ENCODE data around the gene PAPPA2.
"Not testable (repeated sequence)": the region's sequence is repeated elsewhere in the genome, so short reads cannot be mapped to it uniquely, and the experiment has no call there.

PAPPA2 gene

DNA sequence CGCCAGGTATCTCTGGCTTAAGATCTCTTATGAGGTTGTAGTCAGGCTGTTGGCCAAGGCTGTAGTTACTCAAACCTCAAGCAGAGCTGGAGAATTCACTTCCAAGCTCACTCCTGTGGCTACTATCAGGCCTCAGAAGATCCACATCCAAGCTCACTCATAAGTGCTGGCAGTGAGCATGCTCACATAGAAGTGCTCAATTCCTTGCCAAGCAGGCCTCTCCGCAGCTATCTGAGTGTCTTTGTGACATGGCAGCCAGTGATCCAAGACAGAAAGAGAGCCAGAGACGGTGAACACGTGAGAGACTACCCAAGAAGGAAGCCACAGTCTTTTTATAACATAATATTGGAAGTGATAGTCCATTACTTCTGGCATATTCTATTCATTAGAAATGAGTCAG, 278.2 kb downstream of the PAPPA2 start:
- Histone ChIP-seq H3K4me1 (ENCODE audit: control insufficient read depth, insufficient read depth, low read length) (peaks cover 2% of the 10 kb centered on the region), H3K36me3 (ENCODE audit: control insufficient read depth, insufficient read depth, low read length) (no peaks in the 10 kb centered on the region), H3K9ac (ENCODE audit: low read length) (no peak overlapping the region), H3K27ac (ENCODE audit: low read depth, low read length) (no peak overlapping the region), H3K27me3 (ENCODE audit: control insufficient read depth, insufficient read depth, low read length) (no peaks in the 10 kb centered on the region), H3K4me3 (ENCODE audit: low read length) (no peak overlapping the region)

DNA sequence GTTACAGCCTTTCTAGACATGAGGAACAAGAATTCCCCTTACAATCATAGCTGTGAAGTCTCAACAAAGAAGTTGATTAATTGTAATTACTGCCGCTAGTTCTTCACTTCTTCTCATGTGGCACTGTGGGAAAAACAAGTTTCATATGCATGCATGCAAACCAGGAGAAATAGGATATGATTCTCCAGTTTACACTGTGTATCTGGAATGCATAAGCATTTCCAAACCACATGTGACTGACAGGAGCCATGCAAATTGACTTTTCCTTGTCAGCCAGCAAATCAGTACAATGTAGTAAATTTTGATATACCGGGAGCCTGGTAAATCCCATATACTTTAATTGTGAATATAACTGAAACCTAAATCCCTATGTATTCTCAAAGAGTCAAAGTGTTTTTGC, 279.3 kb downstream of the PAPPA2 start:
- H3K9ac ChIP-seq (ENCODE audit: low read length), result no peak overlapping the region
- no peaks in the 10 kb centered on the region for H3K36me3 ChIP-seq (ENCODE audit: control insufficient read depth, insufficient read depth, low read length)
- no peak overlapping the region for H3K27ac ChIP-seq (ENCODE audit: low read depth, low read length)
- no peaks in the 10 kb centered on the region for H3K27me3 ChIP-seq (ENCODE audit: control insufficient read depth, insufficient read depth, low read length)
- peaks cover 2% of the 10 kb centered on the region for H3K4me1 ChIP-seq (ENCODE audit: control insufficient read depth, insufficient read depth, low read length)
- H3K4me3 ChIP-seq (ENCODE audit: low read length), result no peak overlapping the region

DNA sequence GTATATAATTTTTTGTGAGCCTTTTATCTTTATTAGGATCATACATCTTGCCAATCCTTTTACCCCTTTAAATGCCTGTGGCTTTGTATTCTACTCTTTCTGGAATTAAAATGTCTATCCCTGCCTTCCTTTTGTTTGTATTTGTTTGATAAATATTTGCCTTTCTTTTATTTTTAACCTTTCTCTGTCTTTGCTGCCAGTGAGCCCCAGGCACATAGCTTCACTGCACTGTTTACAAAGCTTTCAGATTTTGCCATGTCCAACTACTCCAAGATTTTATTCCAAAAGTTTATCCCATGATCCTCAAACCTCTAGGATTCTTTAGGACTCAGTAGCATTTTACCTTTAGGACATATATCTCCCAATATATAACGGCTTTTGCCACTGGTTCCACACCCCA, 281.2 kb downstream of the PAPPA2 start:
- Histone ChIP-seq H3K9ac (ENCODE audit: low read length) (no peak overlapping the region), H3K4me3 (ENCODE audit: low read length) (no peak overlapping the region), H3K4me1 (ENCODE audit: control insufficient read depth, insufficient read depth, low read length) (no peaks in the 10 kb centered on the region), H3K27me3 (ENCODE audit: control insufficient read depth, insufficient read depth, low read length) (no peaks in the 10 kb centered on the region), H3K36me3 (ENCODE audit: control insufficient read depth, insufficient read depth, low read length) (no peaks in the 10 kb centered on the region), H3K27ac (ENCODE audit: low read depth, low read length) (no peak overlapping the region)

DNA sequence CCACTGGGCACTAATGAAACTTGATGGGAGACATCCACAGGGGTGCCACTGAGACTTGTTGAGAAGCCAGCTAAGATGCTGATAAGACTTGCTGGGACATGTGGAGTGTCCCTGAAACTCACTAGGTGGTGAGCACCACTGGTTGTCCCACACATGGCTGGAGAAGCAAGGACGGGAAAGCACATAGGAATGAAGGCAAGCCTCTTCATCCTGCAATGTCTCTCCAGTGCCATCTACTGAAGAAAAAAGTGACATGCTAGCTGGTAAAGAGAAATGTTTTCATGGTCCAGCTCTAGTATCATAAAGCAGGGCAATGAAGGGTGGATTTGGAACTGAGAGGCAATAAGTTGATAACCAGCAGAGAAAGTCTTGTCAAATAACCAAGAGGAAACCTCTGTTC, 283.0 kb downstream of the PAPPA2 start:
- H3K36me3 ChIP-seq (ENCODE audit: control insufficient read depth, insufficient read depth, low read length), result no peaks in the 10 kb centered on the region
- H3K27me3 ChIP-seq (ENCODE audit: control insufficient read depth, insufficient read depth, low read length), result no peaks in the 10 kb centered on the region
- no peak overlapping the region for H3K9ac ChIP-seq (ENCODE audit: low read length)
- H3K4me3 ChIP-seq (ENCODE audit: low read length), result no peak overlapping the region
- H3K27ac ChIP-seq (ENCODE audit: low read depth, low read length), result no peak overlapping the region
- no peaks in the 10 kb centered on the region for H3K4me1 ChIP-seq (ENCODE audit: control insufficient read depth, insufficient read depth, low read length)

DNA sequence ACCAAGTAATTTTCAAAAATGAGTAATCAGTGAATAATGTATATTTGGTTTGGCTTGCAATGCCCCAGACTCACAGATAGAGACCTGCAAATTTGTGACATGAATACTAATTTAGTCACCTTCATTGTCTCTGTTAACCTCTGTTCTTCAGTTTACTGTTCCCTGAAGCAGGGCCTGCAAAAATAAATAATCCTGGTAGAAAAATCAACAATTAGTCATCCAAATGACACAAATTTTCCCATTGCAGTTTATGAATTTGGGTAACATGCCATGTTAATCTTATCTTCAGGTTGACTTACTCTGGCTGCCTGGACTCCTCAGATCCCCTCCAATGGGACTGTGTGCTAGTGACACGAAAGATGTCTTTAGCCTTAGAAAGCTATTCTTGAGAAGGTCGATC, 289.5 kb downstream of the PAPPA2 start:
- Histone ChIP-seq H3K27ac (ENCODE audit: low read depth, low read length) (no peak overlapping the region), H3K4me1 (ENCODE audit: control insufficient read depth, insufficient read depth, low read length) (no peaks in the 10 kb centered on the region), H3K27me3 (ENCODE audit: control insufficient read depth, insufficient read depth, low read length) (no peaks in the 10 kb centered on the region), H3K36me3 (ENCODE audit: control insufficient read depth, insufficient read depth, low read length) (no peaks in the 10 kb centered on the region), H3K4me3 (ENCODE audit: low read length) (no peak overlapping the region), H3K9ac (ENCODE audit: low read length) (no peak overlapping the region)

DNA sequence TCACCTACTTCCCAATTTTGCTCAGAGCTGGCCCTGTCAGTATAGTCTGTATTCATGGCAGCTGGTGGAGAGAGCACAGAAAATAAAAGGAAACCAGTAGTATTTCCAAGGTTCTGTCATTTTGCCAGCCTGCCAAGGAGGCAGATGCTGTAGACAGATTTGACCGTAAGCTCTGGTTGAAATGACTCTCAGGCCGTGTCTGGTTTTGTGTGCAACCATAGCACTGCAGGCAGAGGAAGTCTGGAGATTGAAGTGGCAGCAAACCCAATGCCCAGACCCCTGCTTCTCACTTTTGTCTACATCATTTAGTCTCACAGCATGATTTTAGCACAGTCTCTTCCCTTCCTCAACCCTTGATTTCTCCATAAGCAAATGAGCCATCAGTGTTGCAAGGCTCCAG, 291.7 kb downstream of the PAPPA2 start:
- Histone ChIP-seq H3K4me3 (ENCODE audit: low read length) (no peak overlapping the region), H3K27ac (ENCODE audit: low read depth, low read length) (no peak overlapping the region), H3K27me3 (ENCODE audit: control insufficient read depth, insufficient read depth, low read length) (no peaks in the 10 kb centered on the region), H3K4me1 (ENCODE audit: control insufficient read depth, insufficient read depth, low read length) (no peaks in the 10 kb centered on the region), H3K36me3 (ENCODE audit: control insufficient read depth, insufficient read depth, low read length) (no peaks in the 10 kb centered on the region), H3K9ac (ENCODE audit: low read length) (no peak overlapping the region)

DNA sequence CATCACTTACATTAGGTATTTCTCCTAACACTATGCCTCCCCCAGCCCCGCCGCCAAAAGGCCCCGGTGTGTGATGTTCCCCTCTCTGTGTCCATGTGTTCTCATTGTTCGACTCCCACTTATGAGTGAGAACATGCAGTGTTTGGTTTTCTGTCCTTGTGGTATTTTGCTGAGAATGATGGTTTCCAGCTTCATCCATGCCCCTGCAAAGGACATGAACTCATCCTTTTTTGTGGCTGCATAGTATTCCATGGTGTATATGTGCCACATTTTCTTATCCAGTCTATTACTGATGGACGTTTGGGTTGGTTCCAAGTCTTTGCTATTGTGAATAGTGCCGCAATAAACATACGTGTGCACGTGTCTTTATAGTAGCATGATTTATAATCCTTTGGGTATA, 293.8 kb downstream of the PAPPA2 start:
- H3K9ac ChIP-seq (ENCODE audit: low read length); H3K4me3 ChIP-seq (ENCODE audit: low read length); H3K36me3 ChIP-seq (ENCODE audit: control insufficient read depth, insufficient read depth, low read length); H3K27me3 ChIP-seq (ENCODE audit: control insufficient read depth, insufficient read depth, low read length); H3K4me1 ChIP-seq (ENCODE audit: control insufficient read depth, insufficient read depth, low read length); H3K27ac ChIP-seq (ENCODE audit: low read depth, low read length): not testable (repeated sequence)

DNA sequence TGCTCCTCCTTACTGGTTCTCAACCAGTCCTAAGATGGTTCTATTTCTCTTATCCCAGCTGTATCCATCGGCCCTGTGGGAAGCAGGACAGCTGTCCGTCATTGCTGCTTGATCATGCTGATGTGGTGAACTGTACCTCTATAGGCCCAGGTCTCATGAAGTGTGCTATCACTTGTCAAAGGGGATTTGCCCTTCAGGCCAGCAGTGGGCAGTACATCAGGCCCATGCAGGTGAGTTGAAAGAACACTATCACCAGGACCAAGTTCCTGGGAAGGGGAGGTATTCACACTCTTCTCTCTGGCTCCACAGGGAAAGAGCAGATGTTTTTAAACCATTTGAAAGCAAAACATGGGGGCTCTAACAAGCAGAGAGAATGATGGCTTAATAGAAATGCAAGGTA, 302.6 kb downstream of the PAPPA2 start:
- Histone ChIP-seq H3K4me1 (ENCODE audit: control insufficient read depth, insufficient read depth, low read length) (no peaks in the 10 kb centered on the region), H3K27ac (ENCODE audit: low read depth, low read length) (no peak overlapping the region), H3K9ac (ENCODE audit: low read length) (no peak overlapping the region)

DNA sequence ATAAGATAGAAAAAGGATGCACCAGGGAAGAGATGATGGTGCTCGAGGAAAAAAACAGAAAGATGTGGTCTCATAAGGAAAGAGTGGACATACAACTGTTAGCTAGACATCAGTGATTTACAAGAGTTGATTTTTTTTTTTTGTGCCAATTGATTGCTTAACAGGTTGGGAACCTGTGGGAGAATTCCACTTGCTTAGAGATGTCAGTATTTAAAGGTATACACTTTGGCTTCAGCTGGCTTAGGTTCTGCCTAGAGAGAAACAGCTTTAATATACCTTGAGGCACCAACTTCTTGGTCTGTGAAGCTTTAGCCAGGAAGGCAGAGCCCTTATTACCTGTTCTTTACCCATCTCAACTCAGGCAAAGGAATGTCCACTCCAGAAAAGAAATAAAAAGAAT, 303.8 kb downstream of the PAPPA2 start:
- Histone ChIP-seq H3K9ac (ENCODE audit: low read length) (no peak overlapping the region), H3K27ac (ENCODE audit: low read depth, low read length) (no peak overlapping the region), H3K4me3 (ENCODE audit: low read length) (no peak overlapping the region), H3K36me3 (ENCODE audit: control insufficient read depth, insufficient read depth, low read length) (no peaks in the 10 kb centered on the region), H3K27me3 (ENCODE audit: control insufficient read depth, insufficient read depth, low read length) (no peaks in the 10 kb centered on the region), H3K4me1 (ENCODE audit: control insufficient read depth, insufficient read depth, low read length) (no peaks in the 10 kb centered on the region)

More for the DNA sequence above, 302.6 kb downstream of the PAPPA2 start:
- Histone ChIP-seq H3K36me3 (ENCODE audit: control insufficient read depth, insufficient read depth, low read length) (no peaks in the 10 kb centered on the region), H3K27me3 (ENCODE audit: control insufficient read depth, insufficient read depth, low read length) (no peaks in the 10 kb centered on the region), H3K4me3 (ENCODE audit: low read length) (no peak overlapping the region)

DNA sequence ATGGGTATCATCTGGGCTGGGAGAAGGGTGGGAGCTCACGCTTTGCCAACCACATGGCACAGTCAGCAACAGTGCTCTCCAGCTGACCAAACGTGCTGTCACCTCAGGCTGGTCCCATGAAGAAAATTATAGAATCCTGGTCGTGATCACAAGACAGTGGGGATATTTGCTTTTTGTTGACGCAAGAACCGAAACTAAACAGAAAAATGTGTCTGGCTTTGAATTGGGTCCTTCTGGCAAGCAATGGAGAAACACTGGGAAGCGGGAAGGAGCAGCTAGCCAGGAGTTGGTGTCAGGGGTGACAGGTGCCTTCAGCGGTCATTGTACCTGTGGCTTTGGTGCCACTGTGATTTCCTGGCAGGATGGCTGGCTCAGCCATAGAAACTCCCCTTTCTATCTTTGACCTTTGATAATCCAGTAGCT, 304.8 kb downstream of the PAPPA2 start:
- no peak overlapping the region for H3K27ac ChIP-seq (ENCODE audit: low read depth, low read length)
- no peak overlapping the region for H3K4me3 ChIP-seq (ENCODE audit: low read length)
- H3K27me3 ChIP-seq (ENCODE audit: control insufficient read depth, insufficient read depth, low read length), result no peaks in the 10 kb centered on the region
- H3K9ac ChIP-seq (ENCODE audit: low read length), result no peak overlapping the region
- H3K4me1 ChIP-seq (ENCODE audit: control insufficient read depth, insufficient read depth, low read length), result no peaks in the 10 kb centered on the region
- no peaks in the 10 kb centered on the region for H3K36me3 ChIP-seq (ENCODE audit: control insufficient read depth, insufficient read depth, low read length)

DNA sequence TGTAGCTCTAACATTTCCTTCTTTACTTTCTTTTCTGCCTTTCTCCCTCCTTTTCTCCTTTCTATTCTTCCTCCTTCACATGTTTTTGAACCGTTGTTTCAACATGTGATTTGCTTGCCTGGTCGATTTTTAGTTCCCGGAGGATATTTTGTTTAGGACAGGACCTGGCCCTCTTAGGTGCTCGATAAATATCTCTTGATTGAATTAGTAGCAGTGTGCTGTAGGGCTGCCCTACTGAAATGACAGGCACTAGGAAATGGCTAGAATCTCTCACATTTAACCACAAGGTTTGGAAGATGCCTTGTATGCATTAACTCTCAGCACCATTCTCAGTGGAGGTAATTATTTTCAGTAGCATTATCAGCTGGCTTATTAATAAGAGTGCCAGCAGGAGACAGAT, 305.6 kb downstream of the PAPPA2 start:
- Histone ChIP-seq H3K4me1 (ENCODE audit: control insufficient read depth, insufficient read depth, low read length) (no peaks in the 10 kb centered on the region), H3K36me3 (ENCODE audit: control insufficient read depth, insufficient read depth, low read length) (no peaks in the 10 kb centered on the region), H3K27ac (ENCODE audit: low read depth, low read length) (no peak overlapping the region), H3K4me3 (ENCODE audit: low read length) (no peak overlapping the region), H3K27me3 (ENCODE audit: control insufficient read depth, insufficient read depth, low read length) (no peaks in the 10 kb centered on the region), H3K9ac (ENCODE audit: low read length) (no peak overlapping the region)

DNA sequence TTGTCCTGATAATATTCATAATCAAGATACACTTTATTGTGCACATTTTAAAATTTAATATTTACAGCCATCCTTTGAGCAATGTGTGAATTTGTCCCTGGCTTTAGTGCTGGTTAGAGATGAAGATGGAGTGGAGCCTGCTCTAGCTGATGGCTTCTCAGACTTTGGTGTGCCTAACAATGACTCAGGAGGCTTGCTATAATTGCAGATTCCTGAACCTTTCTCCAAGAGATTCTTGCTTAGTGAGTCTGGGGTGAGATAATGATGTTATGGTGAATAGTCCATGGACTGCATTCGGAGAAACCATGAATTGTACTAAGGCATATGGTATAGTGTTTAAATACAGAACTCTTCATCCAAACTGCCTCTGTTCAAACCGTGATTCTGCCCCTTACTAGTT, 307.1 kb downstream of the PAPPA2 start:
- no peaks in the 10 kb centered on the region for H3K4me1 ChIP-seq (ENCODE audit: control insufficient read depth, insufficient read depth, low read length)

DNA sequence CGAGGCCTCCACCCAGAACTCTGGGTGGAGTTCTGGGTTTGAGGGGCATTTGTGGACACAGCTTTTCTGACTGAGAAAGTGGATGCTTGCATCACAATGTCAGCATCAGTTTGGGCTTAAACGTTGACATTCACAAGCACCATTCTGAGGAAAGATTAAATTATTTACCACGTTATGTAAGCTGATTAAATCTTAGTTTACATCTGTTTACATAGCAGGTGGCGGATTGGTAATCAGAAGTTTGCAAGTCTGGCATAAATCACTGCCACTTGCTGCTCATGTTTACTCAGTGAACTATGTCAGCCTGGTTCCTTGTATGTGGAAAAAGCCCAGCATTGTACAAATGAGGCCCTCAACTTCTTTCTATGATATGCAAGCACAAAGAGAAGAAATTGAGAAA, 310.1 kb downstream of the PAPPA2 start:
- Histone ChIP-seq H3K4me1 (ENCODE audit: control insufficient read depth, insufficient read depth, low read length) (no peaks in the 10 kb centered on the region), H3K36me3 (ENCODE audit: control insufficient read depth, insufficient read depth, low read length) (no peaks in the 10 kb centered on the region), H3K4me3 (ENCODE audit: low read length) (no peak overlapping the region), H3K27ac (ENCODE audit: low read depth, low read length) (no peak overlapping the region), H3K9ac (ENCODE audit: low read length) (no peak overlapping the region), H3K27me3 (ENCODE audit: control insufficient read depth, insufficient read depth, low read length) (no peaks in the 10 kb centered on the region)

More for the DNA sequence above, 307.1 kb downstream of the PAPPA2 start:
- H3K9ac ChIP-seq (ENCODE audit: low read length), result no peak overlapping the region
- H3K27me3 ChIP-seq (ENCODE audit: control insufficient read depth, insufficient read depth, low read length), result no peaks in the 10 kb centered on the region
- no peak overlapping the region for H3K4me3 ChIP-seq (ENCODE audit: low read length)
- H3K36me3 ChIP-seq (ENCODE audit: control insufficient read depth, insufficient read depth, low read length), result no peaks in the 10 kb centered on the region
- H3K27ac ChIP-seq (ENCODE audit: low read depth, low read length), result no peak overlapping the region

DNA sequence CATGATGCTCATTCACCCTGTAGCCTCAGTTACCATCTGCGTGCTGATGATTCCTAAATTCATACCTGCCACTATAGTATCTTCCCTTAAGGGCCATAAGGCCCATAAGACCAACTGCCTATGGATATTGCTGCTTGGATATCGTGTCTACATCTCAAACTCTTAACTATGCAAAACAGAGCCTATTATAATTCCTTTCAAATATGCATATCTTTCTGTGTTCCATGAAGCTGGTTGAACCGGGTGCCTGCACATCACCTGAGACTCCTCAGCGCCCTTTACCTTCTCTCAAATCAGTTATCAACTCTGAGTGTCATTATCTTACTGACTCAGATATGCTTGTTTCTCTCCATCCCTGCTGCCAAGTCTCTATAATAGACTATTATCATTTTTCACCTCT, 311.2 kb downstream of the PAPPA2 start:
- H3K4me1 ChIP-seq (ENCODE audit: control insufficient read depth, insufficient read depth, low read length), result no peaks in the 10 kb centered on the region
- H3K36me3 ChIP-seq (ENCODE audit: control insufficient read depth, insufficient read depth, low read length), result no peaks in the 10 kb centered on the region
- H3K27ac ChIP-seq (ENCODE audit: low read depth, low read length), result no peak overlapping the region
- H3K9ac ChIP-seq (ENCODE audit: low read length), result no peak overlapping the region
- no peaks in the 10 kb centered on the region for H3K27me3 ChIP-seq (ENCODE audit: control insufficient read depth, insufficient read depth, low read length)
- H3K4me3 ChIP-seq (ENCODE audit: low read length), result no peak overlapping the region
